Kidney epithelial cell (primary cell): ENCODE measurements around the gene VIPR2. TPM values are rescaled to one million over a fixed set of nuclear protein-coding genes. Genes with fewer than 3 reads are reported as not detected.
"Not testable (repeated sequence)": the region's sequence is repeated elsewhere in the genome, so short reads cannot be mapped to it uniquely, and the experiment has no call there.

ENCODE experiments used
- DNase-seq: peaks from one replicate; pipeline ENCODE4 v3.0.0-alpha.2; 2010; ENCODE audit warnings: low read depth
- H3K27me3 ChIP-seq: 2 replicates; pipeline ENCODE4 v1.6.0; 2011; ENCODE audit warnings: low read length; ENCODE audit not compliant: control insufficient read depth, insufficient read depth
- H3K36me3 ChIP-seq: 2 replicates; pipeline ENCODE4 v1.5.1; 2011; ENCODE audit warnings: low read length; ENCODE audit not compliant: control insufficient read depth, insufficient read depth
- H3K4me3 ChIP-seq: 2 replicates; pipeline ENCODE4 v1.5.1; 2011; ENCODE audit warnings: low read depth, mild to moderate bottlenecking, control low read depth, low read length
- total RNA-seq: library from RNA; depleted of rRNA; stranded (reverse); fragments of >200 nt; gene quantifications from 2 replicates; pipeline ENCODE4 v1.2.3, GENCODE V29; 2015
- TF ChIP-seq, protein P1 (sequence below): IDR thresholded peaks from 2 replicates; pipeline ENCODE4 v1.5.1; 2011; ENCODE audit warnings: mild to moderate bottlenecking, moderate library complexity, low read length, control low read depth, inconsistent platforms; ENCODE audit not compliant: insufficient read depth, poor library complexity, severe bottlenecking

Gene VIPR2
- total RNA-seq, 1 donor from 2014 or later, result not detected

GRCh38 chr7:159127691-159128642 is 16.7 kb downstream of the VIPR2 start:
- TF ChIP-seq, protein P1, sequence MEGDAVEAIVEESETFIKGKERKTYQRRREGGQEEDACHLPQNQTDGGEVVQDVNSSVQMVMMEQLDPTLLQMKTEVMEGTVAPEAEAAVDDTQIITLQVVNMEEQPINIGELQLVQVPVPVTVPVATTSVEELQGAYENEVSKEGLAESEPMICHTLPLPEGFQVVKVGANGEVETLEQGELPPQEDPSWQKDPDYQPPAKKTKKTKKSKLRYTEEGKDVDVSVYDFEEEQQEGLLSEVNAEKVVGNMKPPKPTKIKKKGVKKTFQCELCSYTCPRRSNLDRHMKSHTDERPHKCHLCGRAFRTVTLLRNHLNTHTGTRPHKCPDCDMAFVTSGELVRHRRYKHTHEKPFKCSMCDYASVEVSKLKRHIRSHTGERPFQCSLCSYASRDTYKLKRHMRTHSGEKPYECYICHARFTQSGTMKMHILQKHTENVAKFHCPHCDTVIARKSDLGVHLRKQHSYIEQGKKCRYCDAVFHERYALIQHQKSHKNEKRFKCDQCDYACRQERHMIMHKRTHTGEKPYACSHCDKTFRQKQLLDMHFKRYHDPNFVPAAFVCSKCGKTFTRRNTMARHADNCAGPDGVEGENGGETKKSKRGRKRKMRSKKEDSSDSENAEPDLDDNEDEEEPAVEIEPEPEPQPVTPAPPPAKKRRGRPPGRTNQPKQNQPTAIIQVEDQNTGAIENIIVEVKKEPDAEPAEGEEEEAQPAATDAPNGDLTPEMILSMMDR, result no peak
- no peaks in the 10 kb centered on the region for H3K36me3 ChIP-seq
- H3K27me3 ChIP-seq, result no peaks in the 10 kb centered on the region
- DNase-seq, result no peak
- no peak overlapping the region for H3K4me3 ChIP-seq

GRCh38 chr7:159126311-159127260 is 18.1 kb downstream of the VIPR2 start:
- TF ChIP-seq, protein P1, result no peak
- no peak overlapping the region for H3K4me3 ChIP-seq
- H3K36me3 ChIP-seq, result no peaks in the 10 kb centered on the region
- no peaks in the 10 kb centered on the region for H3K27me3 ChIP-seq
- no peak for DNase-seq

GRCh38 chr7:159125955-159126270 is 18.8 kb downstream of the VIPR2 start:
- DNase-seq, result no peak
- TF ChIP-seq, protein P1, result no peak
- Histone ChIP-seq H3K4me3 (no peak overlapping the region), H3K27me3 (no peaks in the 10 kb centered on the region), H3K36me3 (no peaks in the 10 kb centered on the region)

GRCh38 chr7:159125104-159125954 is 19.3 kb downstream of the VIPR2 start:
- no peak for DNase-seq
- Histone ChIP-seq H3K4me3 (no peak overlapping the region), H3K27me3 (no peaks in the 10 kb centered on the region), H3K36me3 (no peaks in the 10 kb centered on the region)
- TF ChIP-seq, protein P1, result no peak

DNA sequence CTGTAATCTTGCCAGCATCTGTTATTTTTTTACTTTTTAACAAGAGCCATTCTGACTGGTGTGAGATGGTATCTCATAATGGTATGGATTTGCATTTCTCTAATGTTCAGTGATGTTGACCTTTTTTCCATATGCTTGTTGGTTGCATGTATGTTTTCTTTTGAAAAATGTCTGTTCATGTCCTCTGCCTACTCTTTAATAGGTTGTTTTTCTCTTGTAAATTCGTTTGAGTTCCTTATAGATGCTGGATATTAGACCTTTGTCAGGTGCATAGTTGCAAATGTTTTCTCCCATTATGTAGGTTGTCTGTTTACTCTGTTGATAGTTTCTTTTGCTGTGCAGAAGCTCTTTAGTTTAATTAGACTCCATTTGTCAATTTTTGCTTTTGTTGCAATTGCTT is 20.9 kb downstream of the VIPR2 start:
- H3K27me3 ChIP-seq, H3K36me3 ChIP-seq, DNase-seq, H3K4me3 ChIP-seq: not testable (repeated sequence)

DNA sequence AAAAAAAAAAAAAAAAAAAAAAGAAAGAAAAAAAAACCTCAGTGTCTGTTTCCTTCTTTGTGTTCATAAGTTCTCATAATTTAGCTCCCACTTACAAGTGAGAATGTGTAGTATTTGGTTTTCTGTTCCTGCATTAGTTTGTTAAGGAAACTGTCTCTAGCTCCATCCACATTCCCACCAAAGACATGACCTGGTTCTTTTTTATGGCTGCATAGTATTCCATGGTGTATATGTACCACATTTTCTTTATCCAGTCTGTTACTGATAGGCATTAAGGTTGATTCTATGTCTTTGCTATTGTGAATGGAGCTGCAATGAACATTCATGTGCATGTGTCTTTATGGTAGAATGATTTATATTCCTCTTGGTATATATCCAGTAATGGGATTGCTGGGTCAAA is 21.4 kb downstream of the VIPR2 start:
- H3K4me3 ChIP-seq, DNase-seq, H3K36me3 ChIP-seq, H3K27me3 ChIP-seq: not testable (repeated sequence)
